PC-3 (cell line): ENCODE measurements around the gene GH1.

Source experiments
- CTCF ChIP-seq: fragments of 300-600 bp; sonication (generic); conservative IDR thresholded peaks from 2 replicates; pipeline ENCODE4 v1.5.1; 2017; ENCODE audit warnings: antibody characterized with exemption, low read depth, mild to moderate bottlenecking, low read length
- EZH2 ChIP-seq: fragments of 300-600 bp; sonication (generic); IDR thresholded peaks from one replicate; pipeline ENCODE4 v1.6.1; 2017; ENCODE audit warnings: antibody characterized with exemption, mild to moderate bottlenecking, low read length; ENCODE audit not compliant: unreplicated experiment
- EZH2phosphoT487 ChIP-seq: fragments of 300-600 bp; sonication (generic); IDR thresholded peaks from 2 replicates; pipeline ENCODE4 v1.6.1; 2018; ENCODE audit warnings: mild to moderate bottlenecking, antibody characterized with exemption, low read length, borderline replicate concordance

GRCh38 chr17:63955791-63956190 is 37.2 kb upstream of the GH1 start:
- TF ChIP-seq CTCF (no peak), EZH2 (no peak), EZH2phosphoT487 (no peak)
